Erythroblast (primary cell): ENCODE measurements around the gene TMEM30B.

ENCODE experiments used
- GATA1 ChIP-seq: IDR thresholded peaks from 2 replicates; pipeline ENCODE4 v1.6.1; 2011; ENCODE audit warnings: low read depth, mild to moderate bottlenecking, control low read depth, low read length, moderate library complexity
- POLR2A ChIP-seq: IDR thresholded peaks from 2 replicates; pipeline ENCODE4 v1.6.1; 2011; ENCODE audit warnings: mild to moderate bottlenecking, low read length

DNA sequence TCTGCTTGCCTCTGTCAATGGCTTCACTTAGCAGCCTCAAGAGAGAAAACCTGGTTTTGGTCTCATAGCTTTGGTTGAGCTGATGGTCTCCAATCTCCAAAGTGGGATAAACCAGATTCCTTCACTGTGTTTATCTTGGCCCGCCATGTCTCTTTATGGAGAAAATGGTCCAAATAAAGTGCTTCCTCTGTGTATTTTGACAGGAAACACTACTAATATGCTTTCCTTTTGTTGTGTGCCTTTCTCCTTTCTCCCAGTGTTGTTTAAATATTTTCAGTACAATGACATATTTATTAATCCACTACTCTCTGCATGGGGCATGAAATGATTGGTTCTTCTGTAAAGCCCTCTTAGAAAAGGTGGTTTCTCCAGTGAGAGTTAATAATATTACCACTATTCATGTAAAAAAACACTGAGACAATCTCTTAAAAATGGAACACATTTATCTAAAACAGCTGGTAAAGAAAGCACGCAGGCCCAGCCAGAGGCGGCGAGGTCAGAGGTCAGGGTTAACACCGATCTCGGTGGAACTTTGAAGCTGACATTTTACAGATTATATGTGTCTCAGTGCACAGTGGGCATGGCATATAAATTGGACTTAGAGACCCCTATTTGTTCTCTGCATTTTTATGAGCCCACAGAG, 24.2 kb downstream of the TMEM30B start:
- TF ChIP-seq POLR2A = no peak
- no peak for TF ChIP-seq GATA1
